Measurements from ENCODE around the gene AP4E1. TPM values are rescaled to one million over a fixed set of nuclear protein-coding genes. Genes with fewer than 3 reads are reported as not detected.
"Not testable (repeated sequence)": the region's sequence is repeated elsewhere in the genome, so short reads cannot be mapped to it uniquely, and the experiment has no call there.

AP4E1 gene
- total RNA-seq, 2 experiments from 2014 or later, result 7.6 to 14.8 TPM

- H3K9me2 ChIP-seq (ENCODE audit: insufficient read depth, low read length), result no peaks in the 10 kb centered on the region
- no peak for TF ChIP-seq EZH2phosphoT487 (IDR thresholded peaks at IDR 0.05; ENCODE audit: borderline replicate concordance, low read depth, low read length)
- TF ChIP-seq, protein P1, sequence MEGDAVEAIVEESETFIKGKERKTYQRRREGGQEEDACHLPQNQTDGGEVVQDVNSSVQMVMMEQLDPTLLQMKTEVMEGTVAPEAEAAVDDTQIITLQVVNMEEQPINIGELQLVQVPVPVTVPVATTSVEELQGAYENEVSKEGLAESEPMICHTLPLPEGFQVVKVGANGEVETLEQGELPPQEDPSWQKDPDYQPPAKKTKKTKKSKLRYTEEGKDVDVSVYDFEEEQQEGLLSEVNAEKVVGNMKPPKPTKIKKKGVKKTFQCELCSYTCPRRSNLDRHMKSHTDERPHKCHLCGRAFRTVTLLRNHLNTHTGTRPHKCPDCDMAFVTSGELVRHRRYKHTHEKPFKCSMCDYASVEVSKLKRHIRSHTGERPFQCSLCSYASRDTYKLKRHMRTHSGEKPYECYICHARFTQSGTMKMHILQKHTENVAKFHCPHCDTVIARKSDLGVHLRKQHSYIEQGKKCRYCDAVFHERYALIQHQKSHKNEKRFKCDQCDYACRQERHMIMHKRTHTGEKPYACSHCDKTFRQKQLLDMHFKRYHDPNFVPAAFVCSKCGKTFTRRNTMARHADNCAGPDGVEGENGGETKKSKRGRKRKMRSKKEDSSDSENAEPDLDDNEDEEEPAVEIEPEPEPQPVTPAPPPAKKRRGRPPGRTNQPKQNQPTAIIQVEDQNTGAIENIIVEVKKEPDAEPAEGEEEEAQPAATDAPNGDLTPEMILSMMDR (conservative IDR thresholded peaks at IDR 0.05; ENCODE audit: low read length), result no peak
- intact Hi-C loops (cut with micrococcal nuclease; ENCODE audit: unreplicated experiment), result no loop called here
- H3K79me2 ChIP-seq (ENCODE audit: insufficient read depth, low read depth, low read length), result no peaks in the 10 kb centered on the region
- ChIA-PET POLR2A (no interaction called here), CTCF (ENCODE audit: unreplicated experiment) (no interaction called here)
- no TSS peak for BruUV-seq (replicated peaks)
- no peak for DNase-seq (ENCODE audit: low spot score)
- no peak overlapping the region for H3K4me2 ChIP-seq (ENCODE audit: low read length)
- H3K9me3 ChIP-seq (ENCODE audit: low read length), result no peaks in the 10 kb centered on the region
- no peak overlapping the region for H3K4me3 ChIP-seq (ENCODE audit: low read depth, low read length, poor library complexity, severe bottlenecking)
- H3K4me1 ChIP-seq (ENCODE audit: insufficient read depth, low read length, poor library complexity, severe bottlenecking), result peaks cover under 1% of the 10 kb centered on the region
- no peak overlapping the region for H2AFZ ChIP-seq (ENCODE audit: low read length)
- H3K27ac ChIP-seq (ENCODE audit: low read depth, low read length, poor library complexity, severe bottlenecking), result no peak overlapping the region
- H3K36me3 ChIP-seq (ENCODE audit: insufficient read depth, low read length), result no peaks in the 10 kb centered on the region
- no peaks in the 10 kb centered on the region for H4K20me1 ChIP-seq (ENCODE audit: insufficient read depth, low read length)
Measured at GRCh38 chr15:50871832-50872231, 36.7 kb upstream of the AP4E1 start.

DNA sequence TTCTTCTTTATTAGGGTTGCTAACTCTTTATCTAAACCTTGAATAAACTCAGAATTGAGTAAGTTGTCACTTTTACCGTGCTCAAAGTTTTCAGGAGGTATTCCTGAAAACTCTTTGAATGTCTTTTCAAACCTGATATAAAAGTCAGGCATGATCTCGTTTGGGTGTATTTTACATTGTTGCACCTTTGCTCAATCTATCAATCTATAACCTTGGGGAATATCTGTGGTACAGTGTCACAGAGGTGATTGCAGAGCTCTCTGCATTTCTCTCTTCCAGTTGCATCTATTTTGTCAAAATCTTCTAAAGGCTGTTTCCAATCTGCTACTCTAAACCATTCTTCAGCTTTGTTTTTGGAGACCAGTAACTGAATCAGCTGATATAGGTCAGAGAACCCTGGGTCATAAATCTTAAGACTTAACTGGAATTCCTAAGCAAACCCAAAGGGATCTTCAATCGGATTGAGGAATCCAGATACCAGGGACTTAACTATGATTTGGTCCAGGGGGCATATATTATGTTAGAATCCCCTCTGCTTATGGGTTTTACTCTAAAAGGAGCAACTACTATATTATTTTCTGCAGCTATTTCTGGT is 35.6 kb upstream of the AP4E1 start:
- ChIA-PET POLR2A (interaction anchor here (0.7 to 1.3 kb wide), 4 partner anchors 8 to 82 kb away, joined by 3 to 11 read pairs (median 4); no protein-coding TSS in a partner anchor), CTCF (ENCODE audit: unreplicated experiment) (no interaction called here)
- no peaks in the 10 kb centered on the region for H3K36me3 ChIP-seq (ENCODE audit: insufficient read depth, low read length)
- DNase-seq (ENCODE audit: low spot score), result no peak
- TF ChIP-seq, protein P1 (conservative IDR thresholded peaks at IDR 0.05; ENCODE audit: low read length), result no peak
- H3K9me2 ChIP-seq (ENCODE audit: insufficient read depth, low read length), result no peaks in the 10 kb centered on the region
- peaks cover 8% of the 10 kb centered on the region for H3K4me1 ChIP-seq (ENCODE audit: insufficient read depth, low read length, poor library complexity, severe bottlenecking)
- no peak overlapping the region for H3K4me2 ChIP-seq (ENCODE audit: low read length)
- intact Hi-C loops (cut with micrococcal nuclease; ENCODE audit: unreplicated experiment), result no loop called here
- no peaks in the 10 kb centered on the region for H4K20me1 ChIP-seq (ENCODE audit: insufficient read depth, low read length)
- H3K4me3 ChIP-seq (ENCODE audit: low read depth, low read length, poor library complexity, severe bottlenecking), result no peak overlapping the region
- no TSS peak for BruUV-seq (replicated peaks)
- no peaks in the 10 kb centered on the region for H3K79me2 ChIP-seq (ENCODE audit: insufficient read depth, low read depth, low read length)
- no peaks in the 10 kb centered on the region for H3K9me3 ChIP-seq (ENCODE audit: low read length)
- no peak overlapping the region for H2AFZ ChIP-seq (ENCODE audit: low read length)
- no peak overlapping the region for H3K27ac ChIP-seq (ENCODE audit: low read depth, low read length, poor library complexity, severe bottlenecking)

DNA sequence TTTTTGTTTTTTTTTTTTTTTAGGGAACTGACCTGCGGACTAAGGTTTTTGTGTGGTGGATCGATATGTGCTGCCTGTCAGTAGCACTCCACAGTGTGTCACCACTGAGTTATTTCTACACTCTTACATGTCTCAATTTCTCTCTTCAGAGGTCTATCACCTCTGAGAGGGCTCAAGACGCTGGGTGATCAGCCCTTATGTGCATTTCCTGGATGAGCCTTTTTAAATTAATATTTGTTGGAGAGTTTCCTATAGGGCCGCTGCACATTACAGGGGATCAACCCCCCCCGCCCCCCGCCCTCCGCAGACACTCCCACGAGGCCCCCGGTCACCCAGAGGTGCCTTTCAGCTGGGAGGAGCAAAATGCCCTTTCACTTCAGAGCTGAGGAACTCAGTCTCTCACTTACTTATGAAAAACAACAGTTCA is 34.5 kb upstream of the AP4E1 start:
- BruUV-seq (replicated peaks), result no TSS peak

GRCh38 chr15:50875238-50875637 is 33.2 kb upstream of the AP4E1 start:
- CTCF ChIA-PET (ENCODE audit: unreplicated experiment); H3K36me3 ChIP-seq (ENCODE audit: insufficient read depth, low read length); H3K4me2 ChIP-seq (ENCODE audit: low read length); H4K20me1 ChIP-seq (ENCODE audit: insufficient read depth, low read length); H3K27ac ChIP-seq (ENCODE audit: low read depth, low read length, poor library complexity, severe bottlenecking); H3K9me3 ChIP-seq (ENCODE audit: low read length); H3K79me2 ChIP-seq (ENCODE audit: insufficient read depth, low read depth, low read length); DNase-seq (ENCODE audit: low spot score); H2AFZ ChIP-seq (ENCODE audit: low read length); H3K4me3 ChIP-seq (ENCODE audit: low read depth, low read length, poor library complexity, severe bottlenecking); H3K9me2 ChIP-seq (ENCODE audit: insufficient read depth, low read length); BruUV-seq (replicated peaks); intact Hi-C loops (cut with micrococcal nuclease; ENCODE audit: unreplicated experiment): not testable (repeated sequence)
- POLR2A ChIA-PET, result interaction anchor here (0.6 to 1.6 kb wide), 3 partner anchors 18 to 580 kb away, joined by 3 to 5 read pairs (median 4); no protein-coding TSS in a partner anchor
- H3K4me1 ChIP-seq (ENCODE audit: insufficient read depth, low read length, poor library complexity, severe bottlenecking), result peaks cover 25% of the 10 kb centered on the region

More for the DNA sequence above, 34.5 kb upstream of the AP4E1 start:
- Histone ChIP-seq H3K27ac (ENCODE audit: low read depth, low read length, poor library complexity, severe bottlenecking) (no peak overlapping the region), H3K4me3 (ENCODE audit: low read depth, low read length, poor library complexity, severe bottlenecking) (no peak overlapping the region), H2AFZ (ENCODE audit: low read length) (peak overlapping the region; percentile 10; the same call in 1 of the 2 replicates), H3K36me3 (ENCODE audit: insufficient read depth, low read length) (no peaks in the 10 kb centered on the region), H4K20me1 (ENCODE audit: insufficient read depth, low read length) (no peaks in the 10 kb centered on the region), H3K9me2 (ENCODE audit: insufficient read depth, low read length) (no peaks in the 10 kb centered on the region), H3K9me3 (ENCODE audit: low read length) (no peaks in the 10 kb centered on the region), H3K4me1 (ENCODE audit: insufficient read depth, low read length, poor library complexity, severe bottlenecking) (peaks cover 17% of the 10 kb centered on the region), H3K4me2 (ENCODE audit: low read length) (no peak overlapping the region), H3K79me2 (ENCODE audit: insufficient read depth, low read depth, low read length) (no peaks in the 10 kb centered on the region)
- ChIA-PET CTCF (ENCODE audit: unreplicated experiment) (no interaction called here), POLR2A (interaction anchor here (0.7 to 1.0 kb wide), 2 partner anchors 17 to 28 kb away, joined by 3 to 11 read pairs; no protein-coding TSS in a partner anchor)
- DNase-seq (ENCODE audit: low spot score), result no peak
- TF ChIP-seq, protein P1 (conservative IDR thresholded peaks at IDR 0.05; ENCODE audit: low read length), result peak; percentile 25; the same call in 1 of the 2 replicates
- no peak for TF ChIP-seq EZH2phosphoT487 (IDR thresholded peaks at IDR 0.05; ENCODE audit: borderline replicate concordance, low read depth, low read length)
- intact Hi-C loops (cut with micrococcal nuclease; ENCODE audit: unreplicated experiment), result no loop called here

Data from OCI-LY7 (cell line).